Measurements from ENCODE around the gene OGFR.

DNA sequence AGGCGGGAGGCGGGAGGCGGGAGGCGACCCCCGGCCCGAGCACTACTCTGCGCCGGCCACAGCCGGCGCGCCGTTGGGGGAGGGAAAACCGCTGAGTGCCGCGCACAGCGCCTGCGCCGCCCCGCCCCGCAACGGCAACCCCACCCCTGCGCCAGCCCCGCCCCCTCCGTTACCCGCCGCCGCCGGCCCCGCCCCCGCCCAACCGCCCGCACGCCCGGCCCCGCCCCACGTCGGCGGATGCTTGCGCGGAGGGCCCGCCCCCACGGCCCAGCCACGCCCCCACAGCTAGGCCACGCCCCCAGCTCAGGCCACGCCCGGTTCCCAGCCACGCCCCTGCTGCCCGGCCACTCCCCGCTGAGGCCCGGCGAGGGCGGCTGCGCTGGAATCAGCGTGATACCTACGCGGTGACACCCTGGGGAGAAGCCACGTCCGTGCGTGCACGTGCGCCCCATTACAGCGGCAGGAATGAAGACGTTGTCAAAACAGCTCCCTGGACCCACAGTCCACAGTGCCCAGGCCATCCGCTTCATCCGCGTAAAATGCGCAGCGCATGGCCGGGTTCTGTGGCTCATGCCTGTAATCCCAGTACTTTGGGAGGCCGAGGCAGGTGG lies 57.2 kb downstream of the OGFR start, which contains the start of gene TCFL5:
- TF ChIP-seq CSRNP3 (CRISPR knock-in tag; IDR thresholded peaks at IDR 0.05) (no peak), GLIS3 (CRISPR knock-in tag; IDR thresholded peaks at IDR 0.05) (no peak), POU6F1 (CRISPR knock-in tag; IDR thresholded peaks at IDR 0.05; ENCODE audit: borderline replicate concordance, low read depth) (no peak), ZFP3 (CRISPR knock-in tag; IDR thresholded peaks at IDR 0.05) (no peak), PPARA (CRISPR knock-in tag; IDR thresholded peaks at IDR 0.05; ENCODE audit: borderline replicate concordance) (no peak), ISL1 (CRISPR knock-in tag; IDR thresholded peaks at IDR 0.05) (no peak)

Measured in SK-N-SH treated with all-trans-retinoic acid at 6 μM for 48 hours (cell line).